KOPT-K1 (cell line): ENCODE measurements around the gene NUP107.

Experiments
- H3K27ac ChIP-seq: fragments of 200-600 bp; sonication (generic); 2 replicates; pipeline ENCODE4 v1.5.1; 2016; ENCODE audit warnings: antibody characterized with exemption, mild to moderate bottlenecking, low read depth, low read length; ENCODE audit not compliant: poor library complexity, severe bottlenecking
- H3K36me3 ChIP-seq: fragments of 200-600 bp; sonication (generic); 2 replicates; pipeline ENCODE4 v1.5.1; 2017; ENCODE audit warnings: antibody characterized with exemption, mild to moderate bottlenecking, low read length, moderate library complexity; ENCODE audit not compliant: insufficient read depth
- H3K9me3 ChIP-seq: fragments of 200-600 bp; sonication (generic); 2 replicates; pipeline ENCODE4 v1.5.1; 2017; ENCODE audit warnings: antibody characterized with exemption, low read length, mild to moderate bottlenecking; ENCODE audit not compliant: insufficient read depth, poor library complexity, severe bottlenecking

The NUP107 gene

DNA sequence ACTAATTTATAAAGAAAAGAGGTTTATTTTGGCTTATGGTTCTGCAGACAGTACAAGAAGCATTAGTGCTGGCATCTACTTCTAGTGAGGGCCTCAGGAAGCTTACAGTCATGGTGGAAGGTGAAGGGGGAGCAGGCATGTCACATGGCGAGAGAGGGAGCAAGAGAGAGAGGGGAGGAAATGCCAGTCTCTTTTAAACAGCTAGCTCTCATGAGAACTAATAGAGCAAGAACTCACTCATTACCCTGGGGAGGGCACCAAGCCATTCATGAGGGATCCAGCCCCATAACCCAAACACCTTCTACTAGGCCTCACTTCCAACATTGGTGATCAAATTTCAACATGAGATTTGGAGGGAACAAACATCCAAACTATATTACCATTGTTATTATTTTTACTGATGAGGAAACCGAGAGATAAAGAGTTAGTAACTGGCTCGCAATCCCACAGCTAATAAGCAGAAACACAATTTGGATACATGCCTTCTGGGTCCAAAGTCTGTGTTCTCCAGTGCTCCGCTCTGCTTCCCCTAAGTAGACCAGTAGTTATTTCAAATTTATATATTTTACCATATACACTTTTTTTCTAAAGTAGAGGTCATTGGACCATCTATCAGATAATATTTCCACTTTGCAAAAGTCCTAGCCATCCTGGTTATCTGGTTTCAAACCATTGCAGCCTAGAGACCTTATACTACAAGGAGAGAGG lies 68.9 kb downstream of the NUP107 start:
- H3K27ac ChIP-seq, result no peak overlapping the region
- peaks cover 76% of the 10 kb centered on the region for H3K36me3 ChIP-seq
- no peaks in the 10 kb centered on the region for H3K9me3 ChIP-seq

DNA sequence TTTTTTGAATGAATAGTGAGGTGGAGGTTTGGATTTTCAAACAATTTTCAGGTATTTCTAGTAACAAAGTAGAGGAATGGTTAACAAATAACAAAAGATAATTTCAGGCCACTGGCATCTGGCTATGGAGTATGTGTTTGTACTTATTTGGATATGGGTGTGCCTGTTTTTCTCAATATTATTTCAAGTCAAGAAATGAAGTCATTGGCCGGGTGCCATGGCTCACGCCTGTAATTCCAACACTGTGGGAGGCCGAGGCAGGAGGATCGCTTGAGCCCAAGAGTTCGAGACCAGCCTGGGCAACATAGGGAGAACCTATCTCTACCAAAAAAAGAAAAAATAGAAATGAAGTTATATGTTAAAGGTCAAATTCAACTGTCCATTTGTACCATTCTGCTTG lies 73.1 kb downstream of the NUP107 start:
- Histone ChIP-seq H3K9me3 (no peaks in the 10 kb centered on the region), H3K36me3 (peaks cover 63% of the 10 kb centered on the region), H3K27ac (no peak overlapping the region)

DNA sequence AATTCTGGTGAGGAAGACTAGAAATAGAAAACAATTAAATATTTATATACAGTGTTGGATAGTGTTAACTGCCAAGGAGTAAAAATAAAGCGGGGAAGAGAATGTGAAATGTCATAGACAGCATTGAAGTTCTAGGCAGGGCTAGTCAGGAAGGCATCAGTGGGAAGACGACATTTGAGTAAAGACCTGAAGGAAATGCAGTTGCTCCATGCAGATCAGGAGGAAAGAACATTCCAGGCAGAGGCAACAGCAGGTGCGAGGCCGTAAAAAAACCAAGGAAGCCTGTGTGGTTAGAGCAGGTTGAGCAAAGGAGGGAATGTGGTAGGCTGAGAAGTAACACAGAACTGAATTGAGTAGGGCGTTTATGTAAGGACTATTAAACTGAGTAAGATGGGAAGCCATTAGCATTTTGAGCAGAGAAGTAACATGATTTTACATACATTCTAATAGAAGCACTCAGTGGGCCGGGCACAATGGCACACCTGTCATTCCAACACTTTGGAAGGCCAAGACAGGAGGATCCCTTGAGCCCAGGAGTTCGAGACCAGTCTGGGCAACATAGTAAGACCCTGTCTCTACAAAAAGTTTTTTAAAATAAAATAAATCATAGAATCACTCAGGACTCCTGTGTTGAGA lies 74.1 kb downstream of the NUP107 start:
- Histone ChIP-seq H3K27ac (no peak overlapping the region), H3K9me3 (no peaks in the 10 kb centered on the region), H3K36me3 (peaks cover 54% of the 10 kb centered on the region)

DNA sequence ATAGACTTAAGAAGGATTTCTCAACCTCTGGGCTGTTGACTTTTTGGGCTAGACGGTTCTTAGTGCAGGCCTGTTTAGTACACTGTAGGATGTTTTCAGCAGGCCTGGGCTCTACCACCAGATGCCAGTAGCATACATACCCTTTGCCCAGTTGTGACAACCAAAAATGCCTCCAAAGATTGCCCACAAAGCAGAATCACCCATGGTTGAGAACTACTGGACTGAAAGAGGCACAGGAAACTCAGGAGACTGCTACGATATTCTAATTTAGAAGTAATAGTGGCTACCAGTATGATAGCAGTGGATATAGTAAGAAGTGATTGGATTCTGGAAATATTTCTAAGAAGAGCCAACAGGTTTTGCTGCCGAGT lies 74.6 kb downstream of the NUP107 start:
- Histone ChIP-seq H3K27ac (no peak overlapping the region), H3K9me3 (no peaks in the 10 kb centered on the region), H3K36me3 (peaks cover 50% of the 10 kb centered on the region)

DNA sequence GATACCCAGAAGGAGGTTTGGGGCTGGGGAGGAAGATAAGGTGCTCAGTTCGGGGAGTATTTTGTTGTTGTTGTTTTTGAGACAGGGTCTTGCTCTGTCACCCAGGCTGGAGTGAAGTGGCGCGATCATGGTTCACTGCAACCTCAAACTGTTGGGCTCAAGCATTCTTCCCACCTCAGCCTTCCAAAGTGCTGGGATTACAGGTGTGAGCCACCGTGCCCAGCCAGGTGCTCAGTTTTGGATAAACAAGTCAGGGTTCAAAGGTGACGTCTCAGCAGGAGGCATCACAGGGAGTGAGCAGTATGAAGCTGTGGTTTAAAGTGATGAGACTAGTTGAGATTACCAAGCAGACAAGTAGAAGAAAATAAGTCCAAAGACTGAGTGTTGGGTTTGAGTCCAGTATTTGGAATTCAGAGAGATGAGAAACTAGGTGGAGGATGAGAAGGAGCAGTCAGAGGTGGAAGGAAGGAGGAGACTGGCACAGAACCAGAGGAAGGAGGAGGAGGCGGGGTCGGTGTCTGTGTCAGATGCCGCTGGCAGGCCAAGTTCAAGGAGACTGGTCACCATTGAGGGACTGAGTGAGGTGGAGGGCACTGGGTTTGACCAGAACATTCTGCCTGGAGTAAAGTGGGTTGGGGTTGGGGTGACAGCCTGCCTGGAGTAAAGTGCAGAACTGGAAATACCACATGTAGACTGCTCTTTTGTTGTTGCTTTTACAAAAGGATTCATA lies 75.3 kb downstream of the NUP107 start:
- Histone ChIP-seq H3K9me3 (no peaks in the 10 kb centered on the region), H3K27ac (no peak overlapping the region), H3K36me3 (peaks cover 54% of the 10 kb centered on the region)

DNA sequence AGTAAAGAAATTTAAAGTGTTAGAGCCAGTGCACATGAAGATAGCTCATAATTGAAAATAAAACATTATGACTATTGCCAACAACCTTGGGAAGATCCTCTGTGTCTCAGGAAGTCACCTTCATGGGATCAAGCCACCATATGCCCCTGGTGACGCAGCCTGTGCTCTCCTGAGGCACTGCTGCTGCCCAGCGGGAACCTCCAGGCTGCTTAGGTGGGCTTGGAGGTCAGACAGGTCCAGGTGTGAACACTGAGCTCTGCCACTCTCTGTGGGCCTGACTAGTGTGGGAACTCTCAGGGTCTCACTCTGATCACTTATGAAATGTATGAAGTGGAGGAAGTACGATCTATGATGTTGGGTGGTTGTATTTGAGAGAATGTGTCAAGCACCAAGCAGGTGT lies 75.9 kb downstream of the NUP107 start:
- H3K27ac ChIP-seq, result no peak overlapping the region
- H3K36me3 ChIP-seq, result peaks cover 61% of the 10 kb centered on the region
- H3K9me3 ChIP-seq, result no peaks in the 10 kb centered on the region

DNA sequence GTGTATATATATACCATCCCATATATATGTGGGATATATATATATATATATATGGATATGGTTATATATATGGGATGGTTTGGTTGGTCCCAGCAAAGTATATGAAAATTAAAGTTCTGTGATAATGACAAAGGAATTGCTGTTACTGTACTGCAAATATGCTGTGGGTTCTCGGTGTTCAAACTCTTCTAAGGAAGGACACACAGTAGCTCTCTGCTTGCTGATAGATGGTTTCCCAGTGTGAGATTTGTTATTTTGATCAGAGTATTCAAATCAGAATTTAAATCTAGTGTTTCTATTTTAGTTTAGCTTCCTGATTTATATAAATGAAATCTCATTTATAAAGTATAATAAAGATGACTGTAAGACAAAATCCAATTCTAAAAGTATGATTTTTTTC lies 78.9 kb downstream of the NUP107 start:
- Histone ChIP-seq H3K36me3 (peaks cover 44% of the 10 kb centered on the region), H3K9me3 (no peaks in the 10 kb centered on the region), H3K27ac (no peak overlapping the region)

DNA sequence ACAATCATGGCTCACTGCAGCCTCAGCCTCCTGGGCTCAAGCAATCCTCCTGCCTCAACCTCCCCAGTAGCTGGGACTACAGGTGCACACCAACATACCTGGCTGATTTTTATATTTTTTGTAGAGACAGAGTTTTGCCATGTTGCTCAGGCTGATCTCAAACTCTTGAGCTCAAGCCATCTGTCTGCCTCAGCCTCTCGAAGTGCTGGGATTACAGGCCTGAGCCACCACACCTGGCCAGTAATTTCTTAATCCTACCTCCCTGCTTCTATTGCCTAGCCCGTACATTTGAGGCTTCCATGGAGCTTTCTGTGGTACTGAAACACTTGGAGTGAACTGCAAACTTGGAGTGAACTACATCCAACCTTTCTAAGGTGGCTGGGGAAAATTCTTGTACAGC lies 79.9 kb downstream of the NUP107 start:
- Histone ChIP-seq H3K27ac (no peak overlapping the region), H3K9me3 (no peaks in the 10 kb centered on the region), H3K36me3 (peaks cover 40% of the 10 kb centered on the region)

DNA sequence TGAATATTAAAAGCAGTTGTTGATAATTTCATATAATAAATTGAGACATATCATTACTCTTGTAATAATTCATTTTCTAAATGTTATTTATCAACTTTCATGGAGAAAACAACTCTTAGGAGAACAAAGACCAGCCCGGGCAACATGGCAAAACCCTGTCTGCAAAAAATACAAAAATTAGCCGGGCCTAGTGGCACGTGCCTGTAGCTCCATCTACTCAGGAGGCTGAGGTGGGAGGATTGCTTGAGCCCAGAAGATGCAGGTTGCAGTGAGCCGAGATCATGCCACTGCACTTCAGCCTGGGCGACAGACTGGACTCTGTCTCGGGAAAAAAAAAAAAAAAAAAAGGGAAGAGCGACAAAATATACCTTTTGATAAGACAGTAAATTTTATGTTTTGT lies 80.4 kb downstream of the NUP107 start:
- H3K9me3 ChIP-seq, result no peaks in the 10 kb centered on the region
- H3K27ac ChIP-seq, result no peak overlapping the region
- peaks cover 36% of the 10 kb centered on the region for H3K36me3 ChIP-seq

DNA sequence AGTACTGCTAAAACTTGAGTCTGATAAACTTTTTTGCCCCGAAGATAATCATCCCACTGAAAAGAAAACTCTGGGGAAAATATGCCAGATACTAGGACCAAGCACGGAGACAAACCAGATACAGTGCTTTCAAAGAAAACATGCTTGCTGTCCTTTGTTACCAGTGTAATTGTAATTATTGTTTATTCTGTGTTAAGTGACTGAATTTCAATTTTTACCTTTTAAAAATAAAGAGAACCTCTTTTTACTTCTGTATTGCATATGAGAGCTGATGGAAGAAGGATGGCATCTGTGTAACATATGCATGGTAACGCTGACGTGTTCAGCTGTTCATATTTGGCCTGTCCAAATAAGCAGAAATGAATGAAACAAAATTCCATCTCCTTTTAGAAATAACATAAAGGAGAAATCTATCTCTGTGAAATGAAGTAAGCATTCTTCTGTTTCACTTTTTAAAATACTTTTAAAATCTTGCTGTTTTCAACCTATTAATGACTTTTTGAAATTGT lies 81.7 kb downstream of the NUP107 start:
- H3K27ac ChIP-seq, result no peak overlapping the region
- no peaks in the 10 kb centered on the region for H3K9me3 ChIP-seq
- H3K36me3 ChIP-seq, result peaks cover 30% of the 10 kb centered on the region

DNA sequence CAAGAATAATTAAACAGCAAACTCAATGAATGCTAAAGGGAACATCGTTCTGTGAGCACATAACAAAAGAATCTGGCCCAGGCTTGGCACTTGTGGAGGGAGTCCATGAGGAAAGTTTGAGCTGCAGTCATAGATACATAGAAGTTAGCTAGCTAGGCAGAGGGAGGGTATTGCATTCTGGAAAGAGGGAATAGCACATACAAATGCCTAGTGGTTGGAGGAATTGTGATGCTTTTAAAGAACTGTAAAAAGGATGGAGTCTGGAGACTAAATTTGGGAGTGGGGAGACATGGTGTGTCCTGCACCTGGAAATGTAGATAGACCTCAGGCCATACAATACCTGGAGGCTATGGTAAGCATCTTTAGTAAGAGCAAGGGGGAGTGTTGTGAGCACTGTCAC lies 83.2 kb downstream of the NUP107 start:
- no peaks in the 10 kb centered on the region for H3K9me3 ChIP-seq
- no peak overlapping the region for H3K27ac ChIP-seq
- H3K36me3 ChIP-seq, result peaks cover 15% of the 10 kb centered on the region

DNA sequence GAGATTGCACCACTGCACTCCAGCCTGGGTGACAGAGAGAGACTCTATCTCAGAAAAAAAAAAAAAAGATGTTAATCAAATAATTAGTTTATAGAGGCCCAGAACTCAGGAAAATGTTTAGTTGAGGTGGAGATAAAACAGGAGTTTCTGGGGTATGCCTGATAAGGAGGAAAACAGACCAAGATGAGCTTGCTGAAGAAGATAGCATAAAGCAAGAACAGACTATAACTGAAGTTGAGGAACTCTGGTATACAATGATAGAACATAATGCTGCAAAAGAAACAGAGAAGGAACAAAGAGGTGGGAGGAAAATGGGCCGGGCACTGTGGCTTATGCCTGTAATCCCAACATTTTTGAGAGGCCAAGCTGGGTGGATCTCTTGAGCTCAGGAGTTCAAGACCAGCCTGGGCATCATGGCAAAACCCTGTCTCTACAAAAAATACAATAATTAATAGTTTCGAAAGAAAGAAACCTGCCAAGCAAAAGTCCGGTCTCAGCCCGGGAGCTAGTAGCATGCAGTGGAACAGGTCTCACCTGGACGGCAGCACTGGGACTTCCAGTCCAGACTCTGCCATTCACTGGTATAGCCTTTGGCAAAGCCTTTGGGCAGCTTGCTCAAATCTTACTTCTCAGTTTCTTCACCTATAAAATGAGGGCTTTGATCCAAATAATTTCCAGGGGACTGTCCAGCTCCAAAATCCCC lies 84.6 kb downstream of the NUP107 start:
- Histone ChIP-seq H3K27ac (no peak overlapping the region), H3K36me3 (peaks cover 14% of the 10 kb centered on the region)

DNA sequence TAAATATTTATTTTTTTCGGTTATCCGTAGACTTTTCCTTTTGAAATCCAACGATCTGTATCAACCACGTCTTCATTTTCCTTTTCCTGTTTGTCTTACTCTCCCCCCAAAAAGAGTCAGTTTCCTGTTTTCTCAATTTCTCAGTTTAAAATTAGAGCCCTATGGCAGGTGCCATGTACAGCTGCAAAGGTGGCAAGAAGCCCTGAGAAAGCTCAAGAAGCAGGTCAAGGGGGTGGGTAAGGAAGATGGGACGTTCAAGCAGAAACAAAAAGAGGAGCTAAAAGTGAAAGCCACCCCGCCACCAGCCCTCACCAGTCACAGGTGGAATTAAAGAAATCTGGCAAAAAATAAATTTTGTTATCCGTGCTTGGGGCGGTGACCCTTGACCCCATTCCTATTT lies 85.9 kb downstream of the NUP107 start:
- peak overlapping the region; percentile 46 for H3K27ac ChIP-seq

More for the DNA sequence above, 84.6 kb downstream of the NUP107 start:
- H3K9me3 ChIP-seq, result no peaks in the 10 kb centered on the region

DNA sequence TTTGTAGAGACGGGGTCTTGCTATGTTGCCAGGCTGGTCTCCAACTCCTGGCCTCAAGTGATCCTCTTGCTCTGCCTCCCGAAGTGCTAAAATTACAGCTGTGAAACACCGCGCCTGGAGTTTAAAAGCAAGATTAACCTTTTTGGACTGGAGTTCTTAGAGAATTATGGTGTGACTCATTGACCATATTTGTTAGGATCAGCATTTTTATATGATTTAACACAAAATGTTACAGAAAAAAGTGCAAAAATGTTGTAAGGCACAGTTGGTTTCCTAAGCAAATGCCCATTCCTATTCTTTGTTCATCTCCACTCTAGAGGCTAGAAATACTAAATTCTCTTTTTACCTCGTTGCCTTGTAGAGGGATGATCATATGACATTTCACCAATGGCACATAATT lies 86.8 kb downstream of the NUP107 start:
- H3K27ac ChIP-seq, result peak overlapping the region; percentile 46
- H3K36me3 ChIP-seq, result no peaks in the 10 kb centered on the region
- H3K9me3 ChIP-seq, result no peaks in the 10 kb centered on the region

More for the DNA sequence above, 85.9 kb downstream of the NUP107 start:
- peaks cover under 1% of the 10 kb centered on the region; the same call in 1 of the 2 replicates for H3K36me3 ChIP-seq
- no peaks in the 10 kb centered on the region for H3K9me3 ChIP-seq

DNA sequence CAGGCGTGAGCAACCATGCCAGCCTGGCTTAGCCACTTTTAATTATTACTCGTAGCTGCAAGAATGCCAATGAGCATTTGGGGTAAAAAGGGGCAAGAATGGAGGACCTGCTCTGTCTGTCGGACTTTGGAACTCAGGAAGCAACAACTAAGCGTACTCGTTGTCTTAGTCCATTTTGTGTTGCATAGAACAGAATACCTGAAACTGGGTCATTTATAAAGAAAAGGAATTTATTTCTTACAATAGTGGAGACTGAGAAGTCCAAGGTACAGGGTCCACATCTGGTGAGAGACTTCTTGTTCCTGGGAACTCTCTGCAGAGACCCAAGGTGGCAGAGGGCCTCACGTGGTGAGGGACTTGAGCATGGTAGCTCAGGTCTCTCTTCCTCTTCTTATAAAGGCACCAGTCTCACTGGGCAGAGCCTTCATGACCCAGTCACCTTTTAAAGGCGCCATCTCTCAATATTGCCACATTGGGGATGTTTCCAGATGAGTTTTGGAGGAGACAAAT lies 88.4 kb downstream of the NUP107 start:
- H3K27ac ChIP-seq, result no peak overlapping the region

More for the DNA sequence above, 88.4 kb downstream of the NUP107 start:
- Histone ChIP-seq H3K9me3 (no peaks in the 10 kb centered on the region), H3K36me3 (no peaks in the 10 kb centered on the region)
